PC-3 (cell line): ENCODE data around the gene SLCO3A1. TPM values are rescaled to one million over a fixed set of nuclear protein-coding genes. Genes with fewer than 3 reads are reported as not detected.
A peak's percentile ranks its signal among the peaks of the same experiment; 100 is the strongest.

Experiments
- ATAC-seq: fragments of 200-7000 bp; cut with Tn5 transposase; 2 replicates; pipeline ENCODE4 v1.9.1; 2020; ENCODE audit warnings: mild to moderate bottlenecking, moderate library complexity
- BruUV-seq: library from RNA; stranded (reverse); fragments of 400-500 nt; replicated peaks from 2 replicates; lab custom pipeline; 2021; lab: Mats Ljungman, UMichigan
- CTCF ChIA-PET: fragments of 300-600 bp; sonication (Branson Sonifier 250); formaldehyde crosslinking; loops from one replicate; lab custom pipeline; 2022; ENCODE audit warnings: antibody characterized with exemption; lab: Charles Lee
- POLR2A ChIA-PET: fragments of 300-600 bp; sonication (Branson Sonifier 250); formaldehyde crosslinking; loops from one replicate; lab custom pipeline; 2022; ENCODE audit warnings: antibody characterized with exemption; ENCODE audit not compliant: unreplicated experiment; lab: Charles Lee
- DNase-seq: peaks from one replicate; pipeline ENCODE4 v3.0.0-alpha.2; 2015
- H2AFZ ChIP-seq: fragments of 300-600 bp; sonication (generic); 2 replicates; pipeline ENCODE4 v1.6.0; 2016; ENCODE audit warnings: antibody characterized with exemption, low read length
- H3F3A ChIP-seq: fragments of 300-600 bp; sonication (generic); one replicate; pipeline ENCODE4 v1.6.0; 2017; ENCODE audit warnings: antibody characterized with exemption, low read length, control low read depth, mild to moderate bottlenecking; ENCODE audit not compliant: unreplicated experiment
- H3K27ac ChIP-seq: fragments of 300-600 bp; sonication (generic); 2 replicates; pipeline ENCODE4 v1.5.1; 2016; ENCODE audit warnings: mild to moderate bottlenecking, low read length
- H3K27me3 ChIP-seq: fragments of 300-600 bp; sonication (generic); 2 replicates; pipeline ENCODE4 v1.6.1; 2016; ENCODE audit warnings: low read length, mixed read lengths
- H3K36me3 ChIP-seq: fragments of 300-600 bp; sonication (generic); 2 replicates; pipeline ENCODE4 v1.6.1; 2016; ENCODE audit warnings: low read depth, mixed run types, low read length, mixed read lengths
- H3K4me1 ChIP-seq: fragments of 300-600 bp; sonication (generic); 2 replicates; pipeline ENCODE4 v1.5.1; 2016; ENCODE audit warnings: low read length; ENCODE audit not compliant: insufficient read depth
- H3K4me2 ChIP-seq: fragments of 300-600 bp; sonication (generic); 2 replicates; pipeline ENCODE4 v1.6.0; 2016; ENCODE audit warnings: low read length
- H3K4me3 ChIP-seq: fragments of 300-600 bp; sonication (generic); 2 replicates; pipeline ENCODE4 v1.5.1; 2016; ENCODE audit warnings: mild to moderate bottlenecking, low read length, mixed read lengths
- H3K79me2 ChIP-seq: fragments of 300-600 bp; sonication (generic); 2 replicates; pipeline ENCODE4 v1.6.1; 2017; ENCODE audit warnings: low read length, mixed read lengths
- H3K9ac ChIP-seq: fragments of 300-600 bp; sonication (generic); 2 replicates; pipeline ENCODE4 v1.6.0; 2016; ENCODE audit warnings: mild to moderate bottlenecking, low read length
- H3K9me2 ChIP-seq: fragments of 300-600 bp; sonication (generic); replicated peaks from 2 replicates; pipeline ENCODE4 v1.6.1; 2016; ENCODE audit warnings: mixed run types, low read length, mixed read lengths
- H3K9me3 ChIP-seq: fragments of 300-600 bp; sonication (generic); 2 replicates; pipeline ENCODE4 v1.6.1; 2016; ENCODE audit warnings: low read length, mixed read lengths
- H4K20me1 ChIP-seq: fragments of 300-600 bp; sonication (generic); 2 replicates; pipeline ENCODE4 v1.6.1; 2016; ENCODE audit warnings: low read length, mixed read lengths
- CTCF ChIP-seq: fragments of 300-600 bp; sonication (generic); conservative IDR thresholded peaks from 2 replicates; pipeline ENCODE4 v1.5.1; 2017; ENCODE audit warnings: antibody characterized with exemption, low read depth, mild to moderate bottlenecking, low read length
- EZH2 ChIP-seq: fragments of 300-600 bp; sonication (generic); IDR thresholded peaks from one replicate; pipeline ENCODE4 v1.6.1; 2017; ENCODE audit warnings: antibody characterized with exemption, mild to moderate bottlenecking, low read length; ENCODE audit not compliant: unreplicated experiment
- EZH2phosphoT487 ChIP-seq: fragments of 300-600 bp; sonication (generic); IDR thresholded peaks from 2 replicates; pipeline ENCODE4 v1.6.1; 2018; ENCODE audit warnings: mild to moderate bottlenecking, antibody characterized with exemption, low read length, borderline replicate concordance
- intact Hi-C: fragments of 100-400 bp; cut with micrococcal nuclease; formaldehyde crosslinking; loops from 2 replicates; pipeline ENCODE4 v1.9.0; 2023
- total RNA-seq: library from RNA; depleted of rRNA; stranded (reverse); fragments of >200 nt; gene quantifications from 2 replicates; pipeline ENCODE4 v1.2.3, GENCODE V29; 2014

Gene SLCO3A1
- total RNA-seq, 1 experiment from 2014 or later: 0.07 TPM

DNA sequence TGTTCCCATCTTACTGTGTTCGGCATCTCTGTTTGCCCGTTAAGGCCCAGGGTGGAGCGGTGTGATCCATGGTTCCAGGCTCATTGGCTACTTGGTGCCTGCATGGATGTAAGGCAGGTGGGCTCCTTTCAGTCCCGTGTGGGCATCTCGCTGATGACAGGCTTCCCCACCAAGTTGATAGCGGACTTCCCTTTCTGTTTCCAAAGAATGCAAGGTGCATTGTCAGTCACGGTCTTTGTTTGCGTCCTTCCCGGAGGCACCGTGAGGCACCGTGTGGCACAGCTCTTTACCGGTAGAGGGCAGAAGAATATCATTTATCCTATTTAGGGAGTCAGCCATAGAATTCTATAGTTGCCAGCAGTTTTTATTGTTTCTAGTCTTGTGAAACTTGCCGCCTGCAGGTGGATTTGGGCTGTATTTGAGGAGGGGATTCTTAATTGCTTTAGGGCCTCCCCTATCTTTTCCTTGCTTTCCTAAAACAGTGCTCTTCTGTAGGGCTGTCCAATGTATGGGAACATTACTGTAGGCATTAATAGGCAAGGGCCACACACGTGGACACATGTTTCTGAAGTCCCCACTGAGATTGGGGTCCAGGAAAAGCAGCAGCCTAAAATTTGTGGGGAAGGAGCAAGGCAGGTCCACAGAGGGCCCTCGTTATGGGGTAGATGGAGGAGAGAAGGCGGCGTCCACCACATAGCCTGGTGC lies 244.1 kb downstream of the SLCO3A1 start:
- peaks cover 22% of the 10 kb centered on the region for H3K27me3 ChIP-seq
- no peak overlapping the region for H3K4me3 ChIP-seq
- no peaks in the 10 kb centered on the region for H4K20me1 ChIP-seq
- DNase-seq (peak; percentile 70), ATAC-seq (peak; percentile 73)
- no peaks in the 10 kb centered on the region for H3K9me3 ChIP-seq
- no peak overlapping the region for H3K4me2 ChIP-seq
- intact Hi-C loops: no loop called here
- ChIA-PET CTCF (no interaction called here), POLR2A (no interaction called here)
- no peak overlapping the region for H3K9ac ChIP-seq
- no peaks in the 10 kb centered on the region for H3K4me1 ChIP-seq
- no TSS peak for BruUV-seq
- TF ChIP-seq CTCF: peak; percentile 80
- TF ChIP-seq EZH2: no peak
- no peak for TF ChIP-seq EZH2phosphoT487
- no peaks in the 10 kb centered on the region for H3K79me2 ChIP-seq
- no peaks in the 10 kb centered on the region for H3F3A ChIP-seq
- no peaks in the 10 kb centered on the region for H3K36me3 ChIP-seq
- no peaks in the 10 kb centered on the region for H3K9me2 ChIP-seq
- no peak overlapping the region for H2AFZ ChIP-seq
- H3K27ac ChIP-seq: no peak overlapping the region

GRCh38 chr15:92098869-92099268 lies 245.4 kb downstream of the SLCO3A1 start:
- H3K36me3 ChIP-seq: no peaks in the 10 kb centered on the region
- ATAC-seq: no peak
- intact Hi-C loops: no loop called here
- ChIA-PET CTCF (no interaction called here), POLR2A (no interaction called here)
- no peaks in the 10 kb centered on the region for H3K9me2 ChIP-seq
- H3K27me3 ChIP-seq: peaks cover 28% of the 10 kb centered on the region
- no peak overlapping the region for H3K4me2 ChIP-seq
- no peak for DNase-seq
- no peak overlapping the region for H2AFZ ChIP-seq
- H3K27ac ChIP-seq: no peak overlapping the region
- TF ChIP-seq EZH2phosphoT487 (no peak), CTCF (no peak), EZH2 (no peak)
- H3K4me1 ChIP-seq: no peaks in the 10 kb centered on the region
- no peak overlapping the region for H3K4me3 ChIP-seq
- no peak overlapping the region for H3K9ac ChIP-seq
- no peaks in the 10 kb centered on the region for H3K79me2 ChIP-seq
- no TSS peak for BruUV-seq
- H4K20me1 ChIP-seq: no peaks in the 10 kb centered on the region
- H3F3A ChIP-seq: no peaks in the 10 kb centered on the region
- H3K9me3 ChIP-seq: no peaks in the 10 kb centered on the region

GRCh38 chr15:92100301-92100700 lies 246.8 kb downstream of the SLCO3A1 start:
- intact Hi-C loops: no loop called here
- H3K4me3 ChIP-seq: no peak overlapping the region
- no peak for DNase-seq
- CTCF ChIA-PET: no interaction called here
- BruUV-seq: no TSS peak
- no peak overlapping the region for H3K27ac ChIP-seq
- H3K9me3 ChIP-seq: no peaks in the 10 kb centered on the region
- H3K9ac ChIP-seq: no peak overlapping the region
- H3K79me2 ChIP-seq: no peaks in the 10 kb centered on the region
- no peak overlapping the region for H2AFZ ChIP-seq
- no peaks in the 10 kb centered on the region for H3F3A ChIP-seq
- H3K4me1 ChIP-seq: no peaks in the 10 kb centered on the region
- no peak overlapping the region for H3K4me2 ChIP-seq
- H4K20me1 ChIP-seq: no peaks in the 10 kb centered on the region
- ATAC-seq: no peak
- TF ChIP-seq EZH2: no peak
- TF ChIP-seq CTCF: no peak
- TF ChIP-seq EZH2phosphoT487: no peak
- H3K27me3 ChIP-seq: peaks cover 32% of the 10 kb centered on the region
- no peaks in the 10 kb centered on the region for H3K36me3 ChIP-seq
- POLR2A ChIA-PET: no interaction called here
- H3K9me2 ChIP-seq: no peaks in the 10 kb centered on the region
